H1 (cell line): Measurements from ENCODE around the gene RXRA. TPM values are rescaled to one million over a fixed set of nuclear protein-coding genes. Genes with fewer than 3 reads are reported as not detected.

Source experiments
- CHD7 ChIP-seq: fragments of 300-600 bp; sonication (generic); IDR thresholded peaks from 2 replicates; pipeline ENCODE4 v1.7.1; 2012; ENCODE audit warnings: low read length, moderate library complexity, mild to moderate bottlenecking, inconsistent platforms; ENCODE audit not compliant: insufficient replicate concordance
- polyA plus RNA-seq, 7 experiments: library from polyadenylated mRNA; depleted of rRNA in 3 of 7; stranded (reverse) in 5 of 7; unstranded in 2 of 7; fragments of >200 nt in 5 of 7; fragments of 200-250 nt in 2 of 7; gene quantifications; 1 replicate in 5 of 7; 2 replicates in 1 of 7; 4 replicates in 1 of 7; pipeline versions ENCODE4 v1.2.1 to v1.2.3, GENCODE V29; 2011 to 2013; ENCODE audit warnings: missing spikeins in 2 of 7, mixed read lengths in 2 of 7
- total RNA-seq: library from RNA; stranded (reverse); fragmentation: NEBNext Ultra II Directional; extraction: Animal tissue kit (Norgen Biotek cat#: 25700); gene quantifications from 2 replicates; pipeline ENCODE4 v1.2.1, GENCODE V29; 2021

Gene RXRA
- total and polyA plus RNA-seq, 2 of the 8 experiments (the other 6 are each of a cell fraction or from before 2014, with no cell fraction given) = 9.8 to 29.4 TPM

GRCh38 chr9:134284273-134284672 is 42.0 kb upstream of the RXRA start (continued):
- no peak for TF ChIP-seq CHD7
